HepG2 (cell line): ENCODE data around the gene SPON2. TPM values are rescaled to one million over a fixed set of nuclear protein-coding genes. Genes with fewer than 3 reads are reported as not detected.
A peak's percentile ranks its signal among the peaks of the same experiment; 100 is the strongest.

Experiments
- NR2F1 ChIP-seq, 2 experiments: fragments of 450-650 bp in 1 of 2; formaldehyde crosslinking in 1 of 2; IDR thresholded peaks; 2 replicates each; pipeline versions ENCODE4 v1.5.0 to v1.6.1; 2016 to 2020; ENCODE audit warnings: mild to moderate bottlenecking in 1 of 2, missing compliant biosample characterization in 1 of 2, missing genetic modification reagents in 1 of 2, moderate library complexity in 1 of 2
- POLR2A ChIP-seq, 2 experiments: IDR thresholded peaks; 2 replicates each; pipeline ENCODE4 v1.6.1; 2011; ENCODE audit warnings: low read depth in 2 of 2, low read length in 2 of 2, mild to moderate bottlenecking in 1 of 2, moderate library complexity in 1 of 2; ENCODE audit not compliant: insufficient read depth in 1 of 2
- POLR2AphosphoS2 ChIP-seq: IDR thresholded peaks from 2 replicates; pipeline ENCODE4 v1.6.1; 2011; ENCODE audit warnings: low read depth, low read length, improper control_type of control experiment
- PRDM15 ChIP-seq: sonication (generic); formaldehyde crosslinking; IDR thresholded peaks from 2 replicates; pipeline ENCODE4 v1.4.0; 2020; ENCODE audit warnings: missing genetic modification reagents
- SIN3A ChIP-seq: IDR thresholded peaks from 2 replicates; pipeline ENCODE4 v1.6.1; 2011; ENCODE audit warnings: low read depth, mild to moderate bottlenecking, control low read depth, low read length, borderline replicate concordance
- SIN3B ChIP-seq: fragments of 150-350 bp; IDR thresholded peaks from 2 replicates; pipeline ENCODE4 v1.6.1; 2014; ENCODE audit warnings: low read length
- ZFP37 ChIP-seq: sonication (generic); formaldehyde crosslinking; IDR thresholded peaks from 2 replicates; pipeline ENCODE4 v1.4.0; 2020; ENCODE audit warnings: missing genetic modification reagents, borderline replicate concordance
- ZNF24 ChIP-seq: fragments of 450-650 bp; IDR thresholded peaks from 2 replicates; pipeline ENCODE4 v1.6.1; 2017; ENCODE audit warnings: antibody characterized with exemption, mild to moderate bottlenecking
- ZNF264 ChIP-seq: sonication (generic); formaldehyde crosslinking; IDR thresholded peaks from 2 replicates; pipeline ENCODE4 v1.4.0; 2020; ENCODE audit warnings: missing genetic modification reagents
- ZNF350 ChIP-seq: sonication (generic); formaldehyde crosslinking; IDR thresholded peaks from 2 replicates; pipeline ENCODE4 v1.4.0; 2020; ENCODE audit warnings: mild to moderate bottlenecking, low read depth, missing genetic modification reagents, borderline replicate concordance
- ZNF570 ChIP-seq: sonication (generic); formaldehyde crosslinking; IDR thresholded peaks from 2 replicates; pipeline ENCODE4 v1.4.0; 2020; ENCODE audit warnings: mild to moderate bottlenecking, missing genetic modification reagents, borderline replicate concordance
- polyA plus RNA-seq, 8 experiments: library from polyadenylated mRNA; depleted of rRNA in 3 of 8; stranded (reverse) in 7 of 8; unstranded in 1 of 8; fragments of >200 nt; fragmentation: Illumina TruSeq in 4 of 8; extraction: Trizol in 4 of 8; gene quantifications; 2 replicates each; pipeline versions ENCODE4 v1.2.1 to v1.2.3, GENCODE V29; 2011 to 2016; ENCODE audit warnings: low read depth in 4 of 8, missing spikeins in 1 of 8, mixed read lengths in 1 of 8; ENCODE audit not compliant: insufficient read depth in 1 of 8
- total RNA-seq, 5 experiments: library from RNA; depleted of rRNA; stranded (reverse); fragments of >200 nt; fragmentation: Illumina TruSeq; extraction: Trizol; gene quantifications; 2 replicates each; pipeline ENCODE4 v1.2.3, GENCODE V29; 2016; ENCODE audit warnings: low read depth in 1 of 5
- TF ChIP-seq, protein P1 (sequence below): sonication (generic); formaldehyde crosslinking; IDR thresholded peaks from 2 replicates; pipeline ENCODE4 v1.4.0; 2020; ENCODE audit warnings: missing genetic modification reagents, borderline replicate concordance
- TF ChIP-seq, protein P2 (sequence below): sonication (generic); formaldehyde crosslinking; IDR thresholded peaks from 2 replicates; pipeline ENCODE4 v1.4.0; 2020; ENCODE audit warnings: missing genetic modification reagents, borderline replicate concordance
- TF ChIP-seq, protein P3 (sequence below): IDR thresholded peaks from 2 replicates; pipeline ENCODE4 v1.6.1; 2012; ENCODE audit warnings: low read length, improper control_type of control experiment

Gene SPON2
- total and polyA plus RNA-seq, 2 of the 13 experiments (the other 11 are each of a cell fraction or from before 2014, with no cell fraction given) = 17.4 to 55.2 TPM

- TF ChIP-seq ZFP37 (CRISPR knock-in tag) (no peak), SIN3B (no peak), ZNF570 (CRISPR knock-in tag) (no peak), POLR2A (IDR thresholded peaks at IDR 0.05; ENCODE audit: insufficient read depth in 1 of 2, low read depth in 2 of 2, low read length in 2 of 2) (peak in 1 of 2 experiments; percentile 92; a peak in 2 of 4 replicates), POLR2AphosphoS2 (no peak), ZNF350 (CRISPR knock-in tag) (peak; percentile 84), NR2F1 (CRISPR knock-in tag; IDR thresholded peaks at IDR 0.05) (peak; percentile 36 to 66; a peak in 2 of 4 replicates), ZNF264 (CRISPR knock-in tag) (peak; percentile 55), ZNF24 (no peak), PRDM15 (CRISPR knock-in tag) (0 out of 2 replicates have a peak, but pooled peaks have one; percentile 34), SIN3A (peak; percentile 77; the same call in 1 of the 2 replicates)
- TF ChIP-seq, protein P1, sequence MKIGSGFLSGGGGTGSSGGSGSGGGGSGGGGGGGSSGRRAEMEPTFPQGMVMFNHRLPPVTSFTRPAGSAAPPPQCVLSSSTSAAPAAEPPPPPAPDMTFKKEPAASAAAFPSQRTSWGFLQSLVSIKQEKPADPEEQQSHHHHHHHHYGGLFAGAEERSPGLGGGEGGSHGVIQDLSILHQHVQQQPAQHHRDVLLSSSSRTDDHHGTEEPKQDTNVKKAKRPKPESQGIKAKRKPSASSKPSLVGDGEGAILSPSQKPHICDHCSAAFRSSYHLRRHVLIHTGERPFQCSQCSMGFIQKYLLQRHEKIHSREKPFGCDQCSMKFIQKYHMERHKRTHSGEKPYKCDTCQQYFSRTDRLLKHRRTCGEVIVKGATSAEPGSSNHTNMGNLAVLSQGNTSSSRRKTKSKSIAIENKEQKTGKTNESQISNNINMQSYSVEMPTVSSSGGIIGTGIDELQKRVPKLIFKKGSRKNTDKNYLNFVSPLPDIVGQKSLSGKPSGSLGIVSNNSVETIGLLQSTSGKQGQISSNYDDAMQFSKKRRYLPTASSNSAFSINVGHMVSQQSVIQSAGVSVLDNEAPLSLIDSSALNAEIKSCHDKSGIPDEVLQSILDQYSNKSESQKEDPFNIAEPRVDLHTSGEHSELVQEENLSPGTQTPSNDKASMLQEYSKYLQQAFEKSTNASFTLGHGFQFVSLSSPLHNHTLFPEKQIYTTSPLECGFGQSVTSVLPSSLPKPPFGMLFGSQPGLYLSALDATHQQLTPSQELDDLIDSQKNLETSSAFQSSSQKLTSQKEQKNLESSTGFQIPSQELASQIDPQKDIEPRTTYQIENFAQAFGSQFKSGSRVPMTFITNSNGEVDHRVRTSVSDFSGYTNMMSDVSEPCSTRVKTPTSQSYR = peak; percentile 77
- TF ChIP-seq, protein P2, sequence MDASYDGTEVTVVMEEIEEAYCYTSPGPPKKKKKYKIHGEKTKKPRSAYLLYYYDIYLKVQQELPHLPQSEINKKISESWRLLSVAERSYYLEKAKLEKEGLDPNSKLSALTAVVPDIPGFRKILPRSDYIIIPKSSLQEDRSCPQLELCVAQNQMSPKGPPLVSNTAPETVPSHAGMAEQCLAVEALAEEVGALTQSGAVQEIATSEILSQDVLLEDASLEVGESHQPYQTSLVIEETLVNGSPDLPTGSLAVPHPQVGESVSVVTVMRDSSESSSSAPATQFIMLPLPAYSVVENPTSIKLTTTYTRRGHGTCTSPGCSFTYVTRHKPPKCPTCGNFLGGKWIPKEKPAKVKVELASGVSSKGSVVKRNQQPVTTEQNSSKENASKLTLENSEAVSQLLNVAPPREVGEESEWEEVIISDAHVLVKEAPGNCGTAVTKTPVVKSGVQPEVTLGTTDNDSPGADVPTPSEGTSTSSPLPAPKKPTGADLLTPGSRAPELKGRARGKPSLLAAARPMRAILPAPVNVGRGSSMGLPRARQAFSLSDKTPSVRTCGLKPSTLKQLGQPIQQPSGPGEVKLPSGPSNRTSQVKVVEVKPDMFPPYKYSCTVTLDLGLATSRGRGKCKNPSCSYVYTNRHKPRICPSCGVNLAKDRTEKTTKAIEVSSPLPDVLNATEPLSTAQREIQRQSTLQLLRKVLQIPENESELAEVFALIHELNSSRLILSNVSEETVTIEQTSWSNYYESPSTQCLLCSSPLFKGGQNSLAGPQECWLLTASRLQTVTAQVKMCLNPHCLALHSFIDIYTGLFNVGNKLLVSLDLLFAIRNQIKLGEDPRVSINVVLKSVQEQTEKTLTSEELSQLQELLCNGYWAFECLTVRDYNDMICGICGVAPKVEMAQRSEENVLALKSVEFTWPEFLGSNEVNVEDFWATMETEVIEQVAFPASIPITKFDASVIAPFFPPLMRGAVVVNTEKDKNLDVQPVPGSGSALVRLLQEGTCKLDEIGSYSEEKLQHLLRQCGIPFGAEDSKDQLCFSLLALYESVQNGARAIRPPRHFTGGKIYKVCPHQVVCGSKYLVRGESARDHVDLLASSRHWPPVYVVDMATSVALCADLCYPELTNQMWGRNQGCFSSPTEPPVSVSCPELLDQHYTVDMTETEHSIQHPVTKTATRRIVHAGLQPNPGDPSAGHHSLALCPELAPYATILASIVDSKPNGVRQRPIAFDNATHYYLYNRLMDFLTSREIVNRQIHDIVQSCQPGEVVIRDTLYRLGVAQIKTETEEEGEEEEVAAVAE (CRISPR knock-in tag) = peak; percentile 47; the same call in 1 of the 2 replicates
- TF ChIP-seq, protein P3, sequence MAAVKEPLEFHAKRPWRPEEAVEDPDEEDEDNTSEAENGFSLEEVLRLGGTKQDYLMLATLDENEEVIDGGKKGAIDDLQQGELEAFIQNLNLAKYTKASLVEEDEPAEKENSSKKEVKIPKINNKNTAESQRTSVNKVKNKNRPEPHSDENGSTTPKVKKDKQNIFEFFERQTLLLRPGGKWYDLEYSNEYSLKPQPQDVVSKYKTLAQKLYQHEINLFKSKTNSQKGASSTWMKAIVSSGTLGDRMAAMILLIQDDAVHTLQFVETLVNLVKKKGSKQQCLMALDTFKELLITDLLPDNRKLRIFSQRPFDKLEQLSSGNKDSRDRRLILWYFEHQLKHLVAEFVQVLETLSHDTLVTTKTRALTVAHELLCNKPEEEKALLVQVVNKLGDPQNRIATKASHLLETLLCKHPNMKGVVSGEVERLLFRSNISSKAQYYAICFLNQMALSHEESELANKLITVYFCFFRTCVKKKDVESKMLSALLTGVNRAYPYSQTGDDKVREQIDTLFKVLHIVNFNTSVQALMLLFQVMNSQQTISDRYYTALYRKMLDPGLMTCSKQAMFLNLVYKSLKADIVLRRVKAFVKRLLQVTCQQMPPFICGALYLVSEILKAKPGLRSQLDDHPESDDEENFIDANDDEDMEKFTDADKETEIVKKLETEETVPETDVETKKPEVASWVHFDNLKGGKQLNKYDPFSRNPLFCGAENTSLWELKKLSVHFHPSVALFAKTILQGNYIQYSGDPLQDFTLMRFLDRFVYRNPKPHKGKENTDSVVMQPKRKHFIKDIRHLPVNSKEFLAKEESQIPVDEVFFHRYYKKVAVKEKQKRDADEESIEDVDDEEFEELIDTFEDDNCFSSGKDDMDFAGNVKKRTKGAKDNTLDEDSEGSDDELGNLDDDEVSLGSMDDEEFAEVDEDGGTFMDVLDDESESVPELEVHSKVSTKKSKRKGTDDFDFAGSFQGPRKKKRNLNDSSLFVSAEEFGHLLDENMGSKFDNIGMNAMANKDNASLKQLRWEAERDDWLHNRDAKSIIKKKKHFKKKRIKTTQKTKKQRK = no peak
Observed at GRCh38 chr4:1204828-1205585, 32.6 kb upstream of the SPON2 start (continued).
